ENCODE measurements around the gene FRMPD4. TPM values are rescaled to one million over a fixed set of nuclear protein-coding genes. Genes with fewer than 3 reads are reported as not detected.

Gene FRMPD4
- total and polyA plus RNA-seq, 10 of the 15 experiments (the other 5 are each of a cell fraction or from before 2014, with no cell fraction given): not detected

- in situ Hi-C loops (cut with MboI): no loop called here
These were observed 476.8 kb downstream of the FRMPD4 start for GRCh38 chrX:12615061-12615460.

GRCh38 chrX:12617241-12617640 lies 479.0 kb downstream of the FRMPD4 start:
- Histone ChIP-seq H3K9ac (ENCODE audit: control insufficient read depth, insufficient read depth, low read length) (no peak overlapping the region), H3K4me2 (ENCODE audit: control insufficient read depth, insufficient read depth) (no peak overlapping the region), H3K27ac (ENCODE audit: control insufficient read depth, insufficient read depth) (no peak overlapping the region), H3K79me2 (ENCODE audit: control insufficient read depth, insufficient read depth, low read length) (no peaks in the 10 kb centered on the region), H3K4me3 (no peak overlapping the region), H3K9me3 (replicated peaks; ENCODE audit: control insufficient read depth, insufficient read depth, low read length) (no peaks in the 10 kb centered on the region; the same call in 2 of the 3 replicates), H3K36me3 (ENCODE audit: control insufficient read depth in 2 of 2, insufficient read depth in 2 of 2, low read length in 1 of 2) (no peaks in the 10 kb centered on the region), H4K20me1 (ENCODE audit: control insufficient read depth, insufficient read depth) (no peaks in the 10 kb centered on the region), H3K27me3 (replicated peaks in 1 of 2; ENCODE audit: control insufficient read depth in 2 of 2, insufficient read depth in 2 of 2, low read length in 1 of 2) (no peaks in the 10 kb centered on the region), H3K4me1 (ENCODE audit: control insufficient read depth, insufficient read depth, low read length) (no peaks in the 10 kb centered on the region), H2AFZ (ENCODE audit: control insufficient read depth, low read depth, low read length) (no peak overlapping the region)
- FAIRE-seq (no peak), DNase-seq (ENCODE audit: low read depth, low spot score) (no peak), ATAC-seq (no peak)
- TF ChIP-seq MTA2 (IDR thresholded peaks at IDR 0.05; ENCODE audit: low read depth): no peak
- TF ChIP-seq POU2F2 (IDR thresholded peaks at IDR 0.05; ENCODE audit: borderline replicate concordance, low read depth, low read length): no peak
- TF ChIP-seq PRDM15 (CRISPR knock-in tag; IDR thresholded peaks at IDR 0.05): no peak
- no peak for TF ChIP-seq ZNF622 (IDR thresholded peaks at IDR 0.05)
- TF ChIP-seq RFX5 (IDR thresholded peaks at IDR 0.05; ENCODE audit: low read depth, low read length): no peak
- no peak for TF ChIP-seq TCF12 (IDR thresholded peaks at IDR 0.05; ENCODE audit: low read depth, low read length)
- intact Hi-C loops (cut with micrococcal nuclease; ENCODE audit: unreplicated experiment) (no loop called here), in situ Hi-C loops (cut with MboI) (no loop called here)
- SMC1A ChIA-PET (ENCODE audit: uncharacterized antibody, unreplicated experiment): no interaction called here
- POLR2A ChIA-PET: no interaction called here
- RAD21 ChIA-PET (ENCODE audit: unreplicated experiment): no interaction called here
- CTCF ChIA-PET: no interaction called here
- BruUV-seq (replicated peaks): no TSS peak

More at GRCh38 chrX:12615061-12615460, 476.8 kb downstream of the FRMPD4 start:
- no peaks in the 10 kb centered on the region for H4K20me1 ChIP-seq (ENCODE audit: control insufficient read depth, insufficient read depth)
- H3K4me1 ChIP-seq (ENCODE audit: control insufficient read depth, insufficient read depth, low read length): no peaks in the 10 kb centered on the region
- H2AFZ ChIP-seq (ENCODE audit: control insufficient read depth, low read depth, low read length): no peak overlapping the region
- ATAC-seq (no peak), DNase-seq (ENCODE audit: low read depth, low spot score) (no peak), FAIRE-seq (no peak)
- TF ChIP-seq TCF12 (IDR thresholded peaks at IDR 0.05; ENCODE audit: low read depth, low read length) (no peak), RB1 (IDR thresholded peaks at IDR 0.05; ENCODE audit: borderline replicate concordance) (no peak), WRNIP1 (IDR thresholded peaks at IDR 0.05; ENCODE audit: borderline replicate concordance, low read depth, low read length) (no peak), SP1 (IDR thresholded peaks at IDR 0.05; ENCODE audit: low read depth, low read length) (no peak), KAT2A (conservative IDR thresholded peaks at IDR 0.05; ENCODE audit: control insufficient read depth, low read depth, low read length) (no peak), MYC (IDR thresholded peaks at IDR 0.05; ENCODE audit: insufficient read depth, insufficient read length, insufficient replicate concordance, low read length, severe bottlenecking) (no peak), RAD21 (IDR thresholded peaks at IDR 0.05; ENCODE audit: insufficient read depth, low read depth, low read length) (no peak), TCF3 (IDR thresholded peaks at IDR 0.05; ENCODE audit: borderline replicate concordance, insufficient read depth, low read depth, low read length) (no peak), KLF5 (IDR thresholded peaks at IDR 0.05; ENCODE audit: partially characterized antibody) (no peak), TARDBP (IDR thresholded peaks at IDR 0.05; ENCODE audit: borderline replicate concordance) (no peak), NFXL1 (IDR thresholded peaks at IDR 0.05; ENCODE audit: borderline replicate concordance) (no peak), RAD51 (IDR thresholded peaks at IDR 0.05) (no peak), IRF4 (IDR thresholded peaks at IDR 0.05; ENCODE audit: low read depth, low read length) (no peak), POLR2AphosphoS2 (IDR thresholded peaks at IDR 0.05; ENCODE audit: low read depth, low read length) (no peak), SIX5 (IDR thresholded peaks at IDR 0.05; ENCODE audit: low read depth, low read length, severe bottlenecking) (no peak)
- BruUV-seq (replicated peaks): no TSS peak
- no peaks in the 10 kb centered on the region for H3K36me3 ChIP-seq (ENCODE audit: control insufficient read depth in 2 of 2, insufficient read depth in 2 of 2, low read length in 1 of 2)
- H3K9me3 ChIP-seq (replicated peaks; ENCODE audit: control insufficient read depth, insufficient read depth, low read length): no peaks in the 10 kb centered on the region; the same call in 2 of the 3 replicates
- H3K27me3 ChIP-seq (replicated peaks in 1 of 2; ENCODE audit: control insufficient read depth in 2 of 2, insufficient read depth in 2 of 2, low read length in 1 of 2): no peaks in the 10 kb centered on the region
- no peak overlapping the region for H3K4me2 ChIP-seq (ENCODE audit: control insufficient read depth, insufficient read depth)
- H3K27ac ChIP-seq (ENCODE audit: control insufficient read depth, insufficient read depth): no peak overlapping the region
- SMC1A ChIA-PET (ENCODE audit: uncharacterized antibody, unreplicated experiment): no interaction called here
- H3K9ac ChIP-seq (ENCODE audit: control insufficient read depth, insufficient read depth, low read length): no peak overlapping the region
- H3K79me2 ChIP-seq (ENCODE audit: control insufficient read depth, insufficient read depth, low read length): no peaks in the 10 kb centered on the region
- POLR2A ChIA-PET: no interaction called here
- RAD21 ChIA-PET (ENCODE audit: unreplicated experiment): interaction anchor here (0.6 kb wide), 1 partner anchor 98 kb away, joined by 3 read pairs; no protein-coding TSS in a partner anchor
- intact Hi-C loops (cut with micrococcal nuclease; ENCODE audit: unreplicated experiment): no loop called here
- CTCF ChIA-PET: no interaction called here
- no peak overlapping the region for H3K4me3 ChIP-seq

All from GM12878 (cell line).